22Rv1 (cell line): ENCODE results near the gene KSR2.

Experiments
- H3K27ac ChIP-seq: fragments of 450-650 bp; 2 replicates; pipeline ENCODE4 v1.5.1; 2017
- ZFX ChIP-seq: fragments of 450-650 bp; IDR thresholded peaks from 2 replicates; pipeline ENCODE4 v1.6.1; 2017; ENCODE audit warnings: antibody characterized with exemption, borderline replicate concordance
- TF ChIP-seq, protein P1 (sequence below): fragments of 450-650 bp; IDR thresholded peaks from 2 replicates; pipeline ENCODE4 v1.5.1; 2017; ENCODE audit warnings: mild to moderate bottlenecking

The KSR2 gene

DNA sequence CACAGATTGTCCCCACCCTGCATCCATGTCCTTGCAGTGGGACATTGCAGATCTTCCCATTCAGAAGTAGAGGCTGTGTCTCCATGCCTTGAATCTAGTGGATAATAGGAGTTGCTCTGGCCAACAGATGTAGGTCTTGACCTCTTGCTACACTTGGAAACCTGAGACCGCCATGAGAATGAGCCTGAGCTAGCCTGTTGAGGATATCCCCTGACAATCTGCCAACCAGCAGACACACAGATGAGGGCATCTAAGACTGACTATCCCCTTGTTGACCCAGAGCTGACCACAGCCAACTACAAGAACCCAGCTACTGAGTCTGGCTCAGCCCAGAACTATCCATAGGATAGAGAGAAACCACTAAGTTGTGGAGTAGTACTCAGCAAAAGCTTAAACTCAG, 446.2 kb downstream of the KSR2 start:
- H3K27ac ChIP-seq, result no peak overlapping the region
- TF ChIP-seq, protein P1, sequence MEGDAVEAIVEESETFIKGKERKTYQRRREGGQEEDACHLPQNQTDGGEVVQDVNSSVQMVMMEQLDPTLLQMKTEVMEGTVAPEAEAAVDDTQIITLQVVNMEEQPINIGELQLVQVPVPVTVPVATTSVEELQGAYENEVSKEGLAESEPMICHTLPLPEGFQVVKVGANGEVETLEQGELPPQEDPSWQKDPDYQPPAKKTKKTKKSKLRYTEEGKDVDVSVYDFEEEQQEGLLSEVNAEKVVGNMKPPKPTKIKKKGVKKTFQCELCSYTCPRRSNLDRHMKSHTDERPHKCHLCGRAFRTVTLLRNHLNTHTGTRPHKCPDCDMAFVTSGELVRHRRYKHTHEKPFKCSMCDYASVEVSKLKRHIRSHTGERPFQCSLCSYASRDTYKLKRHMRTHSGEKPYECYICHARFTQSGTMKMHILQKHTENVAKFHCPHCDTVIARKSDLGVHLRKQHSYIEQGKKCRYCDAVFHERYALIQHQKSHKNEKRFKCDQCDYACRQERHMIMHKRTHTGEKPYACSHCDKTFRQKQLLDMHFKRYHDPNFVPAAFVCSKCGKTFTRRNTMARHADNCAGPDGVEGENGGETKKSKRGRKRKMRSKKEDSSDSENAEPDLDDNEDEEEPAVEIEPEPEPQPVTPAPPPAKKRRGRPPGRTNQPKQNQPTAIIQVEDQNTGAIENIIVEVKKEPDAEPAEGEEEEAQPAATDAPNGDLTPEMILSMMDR, result no peak
- TF ChIP-seq ZFX, result no peak

- no peak for TF ChIP-seq ZFX
- TF ChIP-seq, protein P1, result no peak
- H3K27ac ChIP-seq, result no peak overlapping the region
Measured at GRCh38 chr12:117521867-117522266, 446.9 kb downstream of the KSR2 start.

- no peak overlapping the region for H3K27ac ChIP-seq
- no peak for TF ChIP-seq ZFX
- TF ChIP-seq, protein P1, result no peak
Measured at GRCh38 chr12:117521346-117521745, 447.4 kb downstream of the KSR2 start.

DNA sequence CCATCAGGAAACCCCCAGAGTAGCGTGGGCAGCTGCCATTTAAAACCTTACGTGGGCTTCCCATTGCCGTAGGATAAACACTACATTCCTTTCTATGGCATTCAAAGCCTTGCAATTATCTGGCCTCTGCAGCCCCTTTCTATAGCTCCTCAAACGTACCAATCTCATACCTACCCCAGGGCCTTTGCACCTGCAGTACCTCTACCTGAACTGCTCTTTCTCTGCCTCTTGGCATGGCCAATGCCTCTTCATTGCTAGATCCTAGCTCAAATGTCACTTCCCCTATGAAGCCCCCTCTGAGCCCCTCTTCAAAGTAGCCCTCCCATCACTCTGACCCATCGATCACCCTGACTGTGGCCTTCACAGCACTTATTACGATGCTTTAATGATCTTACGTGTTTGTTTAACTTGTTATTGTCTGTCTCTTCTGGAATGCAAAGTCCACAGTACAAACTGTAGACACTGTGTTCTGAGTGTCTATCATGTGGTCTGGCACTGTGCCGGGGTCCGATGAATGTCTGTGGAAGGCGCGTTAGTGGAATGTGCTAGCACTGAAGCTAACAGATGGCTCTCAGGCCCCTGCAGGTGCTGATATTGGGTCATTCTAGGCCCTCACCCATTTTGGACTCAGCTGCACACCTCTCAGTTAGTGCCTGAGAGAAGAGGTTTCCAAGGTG, 450.1 kb downstream of the KSR2 start:
- H3K27ac ChIP-seq, result no peak overlapping the region
- TF ChIP-seq, protein P1, result no peak
- no peak for TF ChIP-seq ZFX

- TF ChIP-seq ZFX, result no peak
- TF ChIP-seq, protein P1, result no peak
- no peak overlapping the region for H3K27ac ChIP-seq
Measured at GRCh38 chr12:117517219-117517739, 451.5 kb downstream of the KSR2 start.

GRCh38 chr12:117516034-117516433, 452.8 kb downstream of the KSR2 start:
- H3K27ac ChIP-seq, result no peak overlapping the region
- no peak for TF ChIP-seq ZFX
- TF ChIP-seq, protein P1, result no peak

DNA sequence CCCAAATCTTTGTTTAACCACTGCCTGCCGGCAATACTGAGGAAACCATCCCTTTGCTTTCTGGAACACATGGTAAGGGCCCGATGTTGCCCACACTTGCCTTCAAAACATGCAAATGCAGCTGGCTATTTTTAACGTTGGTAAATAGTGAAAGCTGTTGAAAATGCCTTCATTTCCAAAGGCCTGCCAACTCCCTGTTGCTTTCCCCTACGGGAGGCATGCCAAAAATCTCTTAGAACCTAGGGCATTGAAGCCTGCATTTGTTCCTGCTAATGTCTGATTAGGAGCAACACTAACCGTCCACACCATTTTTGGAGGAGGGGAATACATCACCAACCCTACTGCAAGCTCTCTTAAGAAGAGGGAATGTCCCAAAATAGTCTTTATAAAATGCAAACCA, 454.8 kb downstream of the KSR2 start:
- TF ChIP-seq, protein P1, result no peak
- no peak for TF ChIP-seq ZFX

More for the DNA sequence above, 454.8 kb downstream of the KSR2 start:
- H3K27ac ChIP-seq, result no peak overlapping the region
